ENCODE results near the gene CABLES2.

Gene CABLES2

GRCh38 chr20:62451156-62451767 is 44.2 kb upstream of the CABLES2 start:
- TF ChIP-seq CTCF (IDR thresholded peaks at IDR 0.05; ENCODE audit: extremely low read depth, missing control alignments): no peak
- no peak for DNase-seq (ENCODE audit: low spot score)

- no peak for TF ChIP-seq CTCF (IDR thresholded peaks at IDR 0.05; ENCODE audit: extremely low read depth, missing control alignments)
- DNase-seq (ENCODE audit: low spot score): no peak
Observed at GRCh38 chr20:62449951-62450691, 43.0 kb upstream of the CABLES2 start.

- no peak for TF ChIP-seq CTCF (IDR thresholded peaks at IDR 0.05; ENCODE audit: extremely low read depth, missing control alignments)
- DNase-seq (ENCODE audit: low spot score): no peak
Observed at GRCh38 chr20:62448788-62449187, 41.7 kb upstream of the CABLES2 start.

GRCh38 chr20:62448038-62448437 is 41.0 kb upstream of the CABLES2 start:
- no peak for TF ChIP-seq CTCF (IDR thresholded peaks at IDR 0.05; ENCODE audit: extremely low read depth, missing control alignments)
- no peak for DNase-seq (ENCODE audit: low spot score)

GRCh38 chr20:62446888-62447869 is 40.1 kb upstream of the CABLES2 start:
- no peak for TF ChIP-seq CTCF (IDR thresholded peaks at IDR 0.05; ENCODE audit: extremely low read depth, missing control alignments)
- no peak for DNase-seq (ENCODE audit: low spot score)

- TF ChIP-seq CTCF (IDR thresholded peaks at IDR 0.05; ENCODE audit: extremely low read depth, missing control alignments): no peak
- DNase-seq (ENCODE audit: low spot score): no peak
Observed at GRCh38 chr20:62446481-62446880, 39.4 kb upstream of the CABLES2 start.
